Kidney (tissue), 14 donors: ENCODE measurements around the gene ZNF564. TPM values are rescaled to one million over a fixed set of nuclear protein-coding genes. Genes with fewer than 3 reads are reported as not detected.

Experiments
- DNase-seq, 5 donors: peaks; one replicate each; pipeline ENCODE4 v3.0.0-alpha.2; 2013 to 2020
- FAIRE-seq: peaks from 2 replicates; lab custom pipeline; 2012; peaks lifted over from hg19 to GRCh38; lab: Jason Lieb, UNC
- H3K27ac ChIP-seq, 2 donors: one replicate each; pipeline ENCODE4 v1.7.0; 2013; ENCODE audit warnings: low read depth in 2 of 2, low read length in 2 of 2, inconsistent platforms in 1 of 2
- H3K27me3 ChIP-seq: one replicate; pipeline ENCODE4 v1.7.1; 2013; ENCODE audit warnings: low read length, inconsistent platforms; ENCODE audit not compliant: control insufficient read depth, insufficient read depth
- H3K36me3 ChIP-seq, 3 donors: one replicate each; pipeline versions ENCODE4 v1.7.0 to v1.7.1; 2013; ENCODE audit warnings: low read length in 3 of 3, control low read depth in 1 of 3, inconsistent platforms in 1 of 3; ENCODE audit not compliant: insufficient read depth in 3 of 3, control insufficient read depth in 2 of 3
- H3K4me1 ChIP-seq, 3 donors: one replicate each; pipeline versions ENCODE4 v1.7.0 to v1.7.1; 2013; ENCODE audit warnings: low read length in 3 of 3, inconsistent platforms in 1 of 3, low read depth in 1 of 3; ENCODE audit not compliant: control insufficient read depth in 2 of 3, insufficient read depth in 2 of 3
- H3K4me3 ChIP-seq, 3 donors: one replicate each; pipeline versions ENCODE4 v1.7.0 to v1.8.1; 2013; ENCODE audit warnings: low read length in 3 of 3, control low read depth in 1 of 3, inconsistent platforms in 1 of 3
- H3K9ac ChIP-seq, 3 donors: one replicate each; pipeline versions ENCODE4 v1.7.0 to v1.7.1; 2013; ENCODE audit warnings: low read length in 3 of 3, control low read depth in 1 of 3, inconsistent platforms in 1 of 3
- H3K9me3 ChIP-seq, 3 donors: one replicate each; pipeline versions ENCODE4 v1.7.0 to v1.7.1; 2013; ENCODE audit warnings: low read length in 3 of 3, control low read depth in 1 of 3, inconsistent platforms in 1 of 3; ENCODE audit not compliant: control insufficient read depth in 2 of 3, insufficient read depth in 1 of 3
- CTCF ChIP-seq: IDR thresholded peaks from 3 replicates; pipeline ENCODE4 v1.5.1; 2012; ENCODE audit warnings: mild to moderate bottlenecking, moderate library complexity, borderline replicate concordance; ENCODE audit not compliant: insufficient read depth; ENCODE audit errors: extremely low read depth
- intact Hi-C: fragments of 100-400 bp; cut with DNase I; formaldehyde crosslinking; loops from one replicate; pipeline ENCODE4 v1.11.1; 2022
- polyA plus RNA-seq: library from polyadenylated mRNA; stranded (reverse); fragments of 350-450 nt; fragmentation: Illumina TruSeq; extraction: RNeasy Lipid Tissue Mini Kit (QIAGEN cat#74804); gene quantifications from one replicate; pipeline ENCODE4 v1.2.3, GENCODE V29; 2014; ENCODE audit warnings: low read depth, low replicate concordance; ENCODE audit not compliant: insufficient read depth
- total RNA-seq: library from RNA; stranded (reverse); fragmentation: NEBNext Ultra II Directional; extraction: Animal tissue kit (Norgen Biotek cat#: 25700); gene quantifications from one replicate; pipeline ENCODE4 v1.2.1, GENCODE V29; 2021
- donor health status: control.
- donor health status: control.
- donor health status: control.
- donor health status: control.
- donor health status: control.
- donor health status: DM: yes; HTN: yes; CAD: no.
- donor health status: Normal renal cell carcinoma (clear cell type).

ZNF564 gene
- total and polyA plus RNA-seq, 2 donors from 2014 or later = 10.2 to 22.6 TPM

- Histone ChIP-seq H3K27me3 (no peaks in the 10 kb centered on the region), H3K36me3 (no peaks in the 10 kb centered on the region), H3K9ac (no peak overlapping the region), H3K4me3 (no peak overlapping the region), H3K9me3 (no peaks in the 10 kb centered on the region), H3K4me1 (peaks cover 0 to 20% (median 3%) of the 10 kb centered on the region in 3 donors), H3K27ac (no peak overlapping the region)
- DNase-seq (no peak), FAIRE-seq (no peak)
- intact Hi-C loops = no loop called here
- no peak for TF ChIP-seq CTCF
Observed at GRCh38 chr19:12482509-12482886, 68.8 kb downstream of the ZNF564 start.

- H3K9ac ChIP-seq = no peak overlapping the region
Observed at GRCh38 chr19:12481781-12482508, 69.3 kb downstream of the ZNF564 start.

GRCh38 chr19:12478234-12478941 lies 72.9 kb downstream of the ZNF564 start:
- H3K27me3 ChIP-seq = no peaks in the 10 kb centered on the region
- H3K9me3 ChIP-seq = no peaks in the 10 kb centered on the region
- intact Hi-C loops = no loop called here
- FAIRE-seq (no peak), DNase-seq (peak in 2 of 5 donors; percentile 22 to 29)
- H3K4me3 ChIP-seq = no peak overlapping the region
- H3K27ac ChIP-seq = no peak overlapping the region
- TF ChIP-seq CTCF = no peak
- no peak overlapping the region for H3K9ac ChIP-seq
- H3K36me3 ChIP-seq = no peaks in the 10 kb centered on the region
- H3K4me1 ChIP-seq = peaks cover 0 to 14% (median 0%) of the 10 kb centered on the region in 3 donors

More at GRCh38 chr19:12481781-12482508, 69.3 kb downstream of the ZNF564 start:
- DNase-seq (no peak), FAIRE-seq (no peak)
- Histone ChIP-seq H3K4me1 (peaks cover 0 to 20% (median 3%) of the 10 kb centered on the region in 3 donors), H3K36me3 (no peaks in the 10 kb centered on the region), H3K27me3 (no peaks in the 10 kb centered on the region), H3K9me3 (no peaks in the 10 kb centered on the region), H3K4me3 (no peak overlapping the region), H3K27ac (no peak overlapping the region)
- TF ChIP-seq CTCF = no peak
- intact Hi-C loops = no loop called here

Other genes starting within 250 kb of the ZNF564 start
- gene ZNF563, start 217.8 kb downstream of the ZNF564 start, total RNA-seq = 6.8 TPM
- gene ZNF563, start 217.8 kb downstream of the ZNF564 start, polyA plus RNA-seq = 4.6 TPM
- 9.1 TPM for gene ZNF442, start 185.8 kb downstream of the ZNF564 start, total RNA-seq
- 2.1 TPM for gene ZNF442, start 185.8 kb downstream of the ZNF564 start, polyA plus RNA-seq
- gene ZNF799, start 150.2 kb downstream of the ZNF564 start, total RNA-seq = 7.8 TPM
- gene ZNF799, start 150.2 kb downstream of the ZNF564 start, polyA plus RNA-seq = 4.3 TPM
- gene ZNF443, start 110.5 kb downstream of the ZNF564 start, total RNA-seq = 8.4 TPM
- 4.1 TPM for gene ZNF443, start 110.5 kb downstream of the ZNF564 start, polyA plus RNA-seq
- gene ZNF709, start 66.7 kb downstream of the ZNF564 start, total RNA-seq = 5.7 TPM
- 2.2 TPM for gene ZNF709, start 66.7 kb downstream of the ZNF564 start, polyA plus RNA-seq
- gene ZNF490, start 59.3 kb upstream of the ZNF564 start, total RNA-seq = 14.3 TPM
- gene ZNF490, start 59.3 kb upstream of the ZNF564 start, polyA plus RNA-seq = 1.0 TPM
- 34.7 TPM for gene ZNF791, start 59.4 kb upstream of the ZNF564 start, total RNA-seq
- gene ZNF791, start 59.4 kb upstream of the ZNF564 start, polyA plus RNA-seq = 6.5 TPM
- 90.5 TPM for gene MAN2B1, start 115.3 kb upstream of the ZNF564 start, total RNA-seq
- gene MAN2B1, start 115.3 kb upstream of the ZNF564 start, polyA plus RNA-seq = 63.9 TPM
- 10.5 TPM for gene WDR83, start 115.3 kb upstream of the ZNF564 start, total RNA-seq
- gene WDR83, start 115.3 kb upstream of the ZNF564 start, polyA plus RNA-seq = 21.2 TPM
- gene DHPS, start 130.4 kb upstream of the ZNF564 start, total RNA-seq = 75.9 TPM
- 61.3 TPM for gene DHPS, start 130.4 kb upstream of the ZNF564 start, polyA plus RNA-seq
- gene GNG14, start 136.5 kb upstream of the ZNF564 start, total RNA-seq = not detected
- gene GNG14, start 136.5 kb upstream of the ZNF564 start, polyA plus RNA-seq = not detected
- 11.4 TPM for gene FBXW9, start 145.1 kb upstream of the ZNF564 start, total RNA-seq
- 14.9 TPM for gene FBXW9, start 145.1 kb upstream of the ZNF564 start, polyA plus RNA-seq
- gene TNPO2, start 172.4 kb upstream of the ZNF564 start, total RNA-seq = 62.7 TPM
- gene TNPO2, start 172.4 kb upstream of the ZNF564 start, polyA plus RNA-seq = 20.5 TPM
- 135 TPM for gene TRIR, start 183.2 kb upstream of the ZNF564 start, total RNA-seq
- gene TRIR, start 183.2 kb upstream of the ZNF564 start, polyA plus RNA-seq = 321 TPM
- 71.3 TPM for gene GET3, start 186.0 kb upstream of the ZNF564 start, total RNA-seq
- 132 TPM for gene GET3, start 186.0 kb upstream of the ZNF564 start, polyA plus RNA-seq
- gene BEST2, start 200.3 kb upstream of the ZNF564 start, total RNA-seq = not detected
- gene BEST2, start 200.3 kb upstream of the ZNF564 start, polyA plus RNA-seq = not detected
- gene HOOK2, start 224.1 kb upstream of the ZNF564 start, total RNA-seq = 58.1 TPM
- 41.8 TPM for gene HOOK2, start 224.1 kb upstream of the ZNF564 start, polyA plus RNA-seq
- 128 TPM for gene JUNB, start 240.0 kb upstream of the ZNF564 start, total RNA-seq
- gene JUNB, start 240.0 kb upstream of the ZNF564 start, polyA plus RNA-seq = 142 TPM